Measurements from ENCODE around the gene CUL2. TPM values are rescaled to one million over a fixed set of nuclear protein-coding genes. Genes with fewer than 3 reads are reported as not detected.
A peak's percentile ranks its signal among the peaks of the same experiment; 100 is the strongest.
"Not testable (repeated sequence)": the region's sequence is repeated elsewhere in the genome, so short reads cannot be mapped to it uniquely, and the experiment has no call there.

The CUL2 gene
- total and polyA plus RNA-seq, 2 experiments from 2014 or later = 25.8 to 34.4 TPM

- no peak overlapping the region for H3K4me2 ChIP-seq
- H3K9me2 ChIP-seq (replicated peaks; ENCODE audit: insufficient read depth) = no peaks in the 10 kb centered on the region
- H3K9me3 ChIP-seq (ENCODE audit: low read depth) = no peaks in the 10 kb centered on the region
- H3K27me3 ChIP-seq = no peaks in the 10 kb centered on the region
- H3K79me2 ChIP-seq = peaks cover 29% of the 10 kb centered on the region
- H3K36me3 ChIP-seq (replicated peaks; ENCODE audit: insufficient read depth, low read depth) = no peaks in the 10 kb centered on the region
- no peak overlapping the region for H3K4me3 ChIP-seq
- 98% methylated on average over 11 of the region's 11 CpGs for WGBS (ENCODE audit: low lambda C conversion rate, missing lambda C conversion rate)
- no peak for DNase-seq (ENCODE audit: low spot score)
- no peak overlapping the region for H3K27ac ChIP-seq
- peaks cover 4% of the 10 kb centered on the region for H4K20me1 ChIP-seq (ENCODE audit: insufficient read depth, poor library complexity, severe bottlenecking)
- H2AFZ ChIP-seq = no peak overlapping the region
- TF ChIP-seq EZH2 (IDR thresholded peaks at IDR 0.05; ENCODE audit: borderline replicate concordance) (no peak), CTCF (IDR thresholded peaks at IDR 0.05; ENCODE audit: poor library complexity) (no peak), EZH2phosphoT487 (IDR thresholded peaks at IDR 0.05; ENCODE audit: low read depth, severe bottlenecking, unreplicated experiment) (no peak)
- peaks cover 8% of the 10 kb centered on the region for H3K4me1 ChIP-seq (ENCODE audit: insufficient read depth)
Measured at GRCh38 chr10:35091994-35092790, 2.1 kb upstream of the CUL2 start.

- peak; percentile 23 for DNase-seq (ENCODE audit: low spot score)
- H3K79me2 ChIP-seq = peaks cover 54% of the 10 kb centered on the region
- WGBS (ENCODE audit: low lambda C conversion rate, missing lambda C conversion rate) = under 1% methylated on average over 14 of the region's 27 CpGs
Measured at GRCh38 chr10:35089611-35090161, 455 bp downstream of the CUL2 start.

GRCh38 chr10:35083242-35083641, 6.9 kb downstream of the CUL2 start:
- H3K4me1 ChIP-seq (ENCODE audit: insufficient read depth) = no peaks in the 10 kb centered on the region
- no peak for TF ChIP-seq CTCF (IDR thresholded peaks at IDR 0.05; ENCODE audit: poor library complexity)
- no peak for TF ChIP-seq EZH2 (IDR thresholded peaks at IDR 0.05; ENCODE audit: borderline replicate concordance)
- TF ChIP-seq EZH2phosphoT487 (IDR thresholded peaks at IDR 0.05; ENCODE audit: low read depth, severe bottlenecking, unreplicated experiment) = no peak
- no peaks in the 10 kb centered on the region for H3K36me3 ChIP-seq (replicated peaks; ENCODE audit: insufficient read depth, low read depth)
- no peak overlapping the region for H3K27ac ChIP-seq
- H3K27me3 ChIP-seq = no peaks in the 10 kb centered on the region
- no peak overlapping the region for H2AFZ ChIP-seq
- DNase-seq (ENCODE audit: low spot score) = no peak
- H3K9me3 ChIP-seq (ENCODE audit: low read depth) = no peaks in the 10 kb centered on the region
- no peaks in the 10 kb centered on the region for H3K9me2 ChIP-seq (replicated peaks; ENCODE audit: insufficient read depth)
- WGBS (ENCODE audit: low lambda C conversion rate, missing lambda C conversion rate) = 100% methylated on average over 1 of the region's 1 CpG
- no peak overlapping the region for H3K4me2 ChIP-seq
- H4K20me1 ChIP-seq (ENCODE audit: insufficient read depth, poor library complexity, severe bottlenecking) = peaks cover 4% of the 10 kb centered on the region
- H3K79me2 ChIP-seq = peaks cover 100% of the 10 kb centered on the region
- H3K4me3 ChIP-seq = no peak overlapping the region

More at GRCh38 chr10:35089611-35090161, 455 bp downstream of the CUL2 start:
- Histone ChIP-seq H3K27ac (peak overlapping the region; percentile 98), H3K27me3 (no peaks in the 10 kb centered on the region), H3K4me1 (ENCODE audit: insufficient read depth) (peaks cover 8% of the 10 kb centered on the region), H2AFZ (peak overlapping the region; percentile 88), H3K9me3 (ENCODE audit: low read depth) (no peaks in the 10 kb centered on the region), H3K4me3 (peak overlapping the region; percentile 86), H3K36me3 (replicated peaks; ENCODE audit: insufficient read depth, low read depth) (no peaks in the 10 kb centered on the region), H3K4me2 (peak overlapping the region; percentile 91), H4K20me1 (ENCODE audit: insufficient read depth, poor library complexity, severe bottlenecking) (peaks cover 8% of the 10 kb centered on the region), H3K9me2 (replicated peaks; ENCODE audit: insufficient read depth) (no peaks in the 10 kb centered on the region)
- TF ChIP-seq EZH2 (IDR thresholded peaks at IDR 0.05; ENCODE audit: borderline replicate concordance) = no peak
- no peak for TF ChIP-seq CTCF (IDR thresholded peaks at IDR 0.05; ENCODE audit: poor library complexity)
- TF ChIP-seq EZH2phosphoT487 (IDR thresholded peaks at IDR 0.05; ENCODE audit: low read depth, severe bottlenecking, unreplicated experiment) = no peak

- H3K27ac ChIP-seq; DNase-seq (ENCODE audit: low spot score): not testable (repeated sequence)
Measured at GRCh38 chr10:35080261-35080660, 9.9 kb downstream of the CUL2 start.

More at GRCh38 chr10:35080261-35080660, 9.9 kb downstream of the CUL2 start:
- not testable (repeated sequence) for H3K4me3 ChIP-seq; H4K20me1 ChIP-seq (ENCODE audit: insufficient read depth, poor library complexity, severe bottlenecking); H3K4me1 ChIP-seq (ENCODE audit: insufficient read depth); H3K36me3 ChIP-seq (replicated peaks; ENCODE audit: insufficient read depth, low read depth); H3K9me3 ChIP-seq (ENCODE audit: low read depth); H3K4me2 ChIP-seq; H3K27me3 ChIP-seq; H2AFZ ChIP-seq; H3K9me2 ChIP-seq (replicated peaks; ENCODE audit: insufficient read depth)
- 100% methylated on average over 1 of the region's 1 CpG for WGBS (ENCODE audit: low lambda C conversion rate, missing lambda C conversion rate)
- peaks cover 98% of the 10 kb centered on the region for H3K79me2 ChIP-seq

Measured in hepatocyte (in vitro differentiated cells).